IMR-90 (cell line): Measurements from ENCODE around the gene LDLRAD4. TPM values are rescaled to one million over a fixed set of nuclear protein-coding genes. Genes with fewer than 3 reads are reported as not detected.

Experiments
- ATAC-seq: fragments of 200-7000 bp; cut with Tn5 transposase; 2 replicates; pipeline ENCODE4 v1.9.1; 2020; ENCODE audit warnings: low read depth, mild to moderate bottlenecking, moderate library complexity
- BruUV-seq: library from RNA; stranded (reverse); fragments of 400-500 nt; replicated peaks from 2 replicates; lab custom pipeline; 2021; lab: Mats Ljungman, UMichigan
- CTCF ChIA-PET: fragments of 300-600 bp; formaldehyde crosslinking; extraction: SDS; loops from one replicate; lab custom pipeline; 2021; ENCODE audit warnings: antibody characterized with exemption; lab: Yijun Ruan, JAX
- POLR2A ChIA-PET: fragments of 300-600 bp; sonication (Branson Sonifier 250); formaldehyde crosslinking; loops from one replicate; lab custom pipeline; 2022; ENCODE audit warnings: antibody characterized with exemption; ENCODE audit not compliant: unreplicated experiment; lab: Charles Lee
- DNase-seq: peaks from one replicate; pipeline ENCODE4 v3.0.0; 2013
- H2AFZ ChIP-seq: replicated peaks from 2 replicates; pipeline ENCODE3; 2013; ENCODE audit warnings: low read length, mild to moderate bottlenecking; ENCODE audit not compliant: poor library complexity
- H2AK5ac ChIP-seq: 2 replicates; pipeline ENCODE4 v1.6.1; 2013; ENCODE audit warnings: low read depth, low read length, inconsistent platforms
- H2AK9ac ChIP-seq: replicated peaks from 2 replicates; pipeline ENCODE3; 2013; ENCODE audit warnings: mild to moderate bottlenecking, low read depth, low read length, moderate library complexity; ENCODE audit not compliant: poor library complexity
- H2BK120ac ChIP-seq: 2 replicates; pipeline ENCODE4 v1.6.1; 2013; ENCODE audit warnings: low read depth, low read length, inconsistent platforms
- H2BK15ac ChIP-seq: 3 replicates; pipeline ENCODE4 v1.6.1; 2013; ENCODE audit warnings: low read depth, low read length, inconsistent platforms
- H2BK20ac ChIP-seq: 2 replicates; pipeline ENCODE4 v1.6.1; 2013; ENCODE audit warnings: low read depth, mild to moderate bottlenecking, inconsistent platforms, low read length, moderate library complexity
- H2BK5ac ChIP-seq: 2 replicates; pipeline ENCODE4 v1.6.1; 2013; ENCODE audit warnings: mild to moderate bottlenecking, low read depth, low read length, inconsistent platforms; ENCODE audit not compliant: poor library complexity, severe bottlenecking
- H3K14ac ChIP-seq: replicated peaks from 2 replicates; pipeline ENCODE4 v1.6.1; 2013; ENCODE audit warnings: low read depth, low read length, inconsistent platforms
- H3K18ac ChIP-seq: 2 replicates; pipeline ENCODE4 v1.6.1; 2013; ENCODE audit warnings: low read depth, low read length, control low read depth
- H3K23ac ChIP-seq: 2 replicates; pipeline ENCODE4 v1.6.1; 2013; ENCODE audit warnings: low read depth, low read length, inconsistent platforms
- H3K27ac ChIP-seq: 2 replicates; pipeline ENCODE4 v1.5.1; 2013; ENCODE audit warnings: mild to moderate bottlenecking, control low read depth, low read length; ENCODE audit not compliant: insufficient read depth
- H3K27me3 ChIP-seq: 2 replicates; pipeline ENCODE4 v1.6.1; 2013; ENCODE audit warnings: low read length; ENCODE audit not compliant: control insufficient read depth, insufficient read depth
- H3K36me3 ChIP-seq: 2 replicates; pipeline ENCODE4 v1.6.1; 2013; ENCODE audit warnings: low read length, mixed read lengths; ENCODE audit not compliant: control insufficient read depth, insufficient read depth
- H3K4ac ChIP-seq: 2 replicates; pipeline ENCODE4 v1.6.1; 2013; ENCODE audit warnings: low read depth, low read length, inconsistent platforms
- H3K4me1 ChIP-seq: 2 replicates; pipeline ENCODE4 v1.6.1; 2013; ENCODE audit warnings: low read length, mixed read lengths; ENCODE audit not compliant: control insufficient read depth, insufficient read depth
- H3K4me2 ChIP-seq: 2 replicates; pipeline ENCODE4 v1.6.1; 2013; ENCODE audit warnings: low read depth, mild to moderate bottlenecking, control low read depth, low read length, moderate library complexity
- H3K4me3 ChIP-seq: 2 replicates; pipeline ENCODE4 v1.5.1; 2013; ENCODE audit warnings: low read depth, mild to moderate bottlenecking, control low read depth, low read length, moderate library complexity; ENCODE audit not compliant: insufficient read depth
- H3K56ac ChIP-seq: 2 replicates; pipeline ENCODE4 v1.6.1; 2013; ENCODE audit warnings: low read length, inconsistent platforms; ENCODE audit not compliant: insufficient read depth; ENCODE audit errors: extremely low read depth
- H3K79me1 ChIP-seq, 2 experiments: 2 replicates each; pipeline ENCODE4 v1.6.1; 2013; ENCODE audit warnings: low read length in 2 of 2, inconsistent platforms in 1 of 2, low read depth in 1 of 2
- H3K9ac ChIP-seq: 2 replicates; pipeline ENCODE4 v1.6.1; 2013; ENCODE audit warnings: low read depth, low read length, control low read depth
- H3K9me1 ChIP-seq: 2 replicates; pipeline ENCODE4 v1.6.1; 2013; ENCODE audit warnings: low read length, inconsistent platforms; ENCODE audit not compliant: insufficient read depth
- H3K9me3 ChIP-seq: 2 replicates; pipeline ENCODE4 v1.6.1; 2013; ENCODE audit warnings: low read length; ENCODE audit not compliant: control insufficient read depth, insufficient read depth
- H4K20me1 ChIP-seq: 2 replicates; pipeline ENCODE4 v1.6.1; 2013; ENCODE audit warnings: low read length, inconsistent platforms; ENCODE audit not compliant: insufficient read depth
- H4K5ac ChIP-seq: 2 replicates; pipeline ENCODE4 v1.6.1; 2013; ENCODE audit warnings: mild to moderate bottlenecking, low read depth, low read length, control low read depth
- H4K8ac ChIP-seq, 2 experiments: 2 replicates each; pipeline ENCODE4 v1.6.1; 2013; ENCODE audit warnings: low read depth in 2 of 2, low read length in 2 of 2, control low read depth in 1 of 2, inconsistent platforms in 1 of 2
- H4K91ac ChIP-seq: 2 replicates; pipeline ENCODE4 v1.6.1; 2013; ENCODE audit warnings: low read depth, low read length, inconsistent platforms; ENCODE audit not compliant: insufficient read depth
- CEBPB ChIP-seq: IDR thresholded peaks from 2 replicates; pipeline ENCODE4 v1.6.1; 2012; ENCODE audit warnings: low read depth, low read length, improper control_type of control experiment
- CHD1 ChIP-seq: IDR thresholded peaks from 2 replicates; pipeline ENCODE4 v1.6.1; 2012; ENCODE audit warnings: low read depth, low read length, improper control_type of control experiment
- FOS ChIP-seq: fragments of 150-350 bp; IDR thresholded peaks from 2 replicates; pipeline ENCODE4 v1.6.1; 2016; ENCODE audit warnings: low read depth, low read length
- MAFK ChIP-seq: IDR thresholded peaks from 2 replicates; pipeline ENCODE4 v1.6.1; 2012; ENCODE audit warnings: low read depth, low read length, improper control_type of control experiment
- MAZ ChIP-seq: IDR thresholded peaks from 2 replicates; pipeline ENCODE4 v1.6.1; 2012; ENCODE audit warnings: low read depth, mild to moderate bottlenecking, low read length, improper control_type of control experiment, moderate library complexity, borderline replicate concordance
- NFE2L2 ChIP-seq: fragments of 150-350 bp; IDR thresholded peaks from 2 replicates; pipeline ENCODE4 v1.6.1; 2016; ENCODE audit warnings: low read depth, mild to moderate bottlenecking, low read length
- RAD21 ChIP-seq: IDR thresholded peaks from 2 replicates; pipeline ENCODE4 v1.6.1; 2012; ENCODE audit warnings: low read length, improper control_type of control experiment
- RCOR1 ChIP-seq: IDR thresholded peaks from 2 replicates; pipeline ENCODE4 v1.6.1; 2012; ENCODE audit warnings: mild to moderate bottlenecking, low read length, improper control_type of control experiment; ENCODE audit not compliant: insufficient replicate concordance
- WGBS, 2 experiments: methylation state at CpG; one replicate each; pipeline versions ENCODE4 v1.1.5 to v1.1.7; 2013; ENCODE audit warnings: missing lambda C conversion rate in 2 of 2; ENCODE audit not compliant: insufficient read length in 1 of 2; ENCODE audit errors: extremely low coverage in 2 of 2; 5-methylcytosine and 5-hydroxymethylcytosine counted together
- dilution Hi-C: fragments of 300-500 bp; cut with HindIII; formaldehyde crosslinking; loops from one replicate; pipeline ENCODE4 v1.14.3; 2018; ENCODE audit warnings: low sequenced_read_pairs; ENCODE audit not compliant: unreplicated experiment
- in situ Hi-C: fragments of 300-500 bp; cut with MboI; formaldehyde crosslinking; loops from 3 replicates; pipeline ENCODE4 v1.14.3; 2019; ENCODE audit warnings: low sequenced_read_pairs, inconsistent platforms, mixed read lengths
- intact Hi-C: fragments of 100-400 bp; cut with micrococcal nuclease; formaldehyde crosslinking; loops from 2 replicates; pipeline ENCODE4 v1.10.0; 2022
- polyA plus RNA-seq, 3 experiments: library from polyadenylated mRNA; depleted of rRNA; stranded (reverse); fragments of >200 nt; gene quantifications; 2 replicates each; pipeline ENCODE4 v1.2.3, GENCODE V29; 2012; ENCODE audit warnings: low replicate concordance in 1 of 3
- total RNA-seq: library from RNA; depleted of rRNA; stranded (reverse); fragments of >200 nt; gene quantifications from 2 replicates; pipeline ENCODE4 v1.2.3, GENCODE V29; 2012
- TF ChIP-seq, protein P1 (sequence below): fragments of 150-350 bp; IDR thresholded peaks from 2 replicates; pipeline ENCODE4 v1.6.1; 2016; ENCODE audit warnings: low read depth, mild to moderate bottlenecking, low read length, moderate library complexity, borderline replicate concordance
- TF ChIP-seq, protein P2 (sequence below): fragments of 150-350 bp; IDR thresholded peaks from 2 replicates; pipeline ENCODE4 v1.6.1; 2017; ENCODE audit warnings: mild to moderate bottlenecking, antibody characterized with exemption, low read length, low read depth
- TF ChIP-seq, protein P3 (sequence below): conservative IDR thresholded peaks from 2 replicates; pipeline ENCODE4 v1.5.1; 2012; ENCODE audit warnings: mild to moderate bottlenecking, low read depth, low read length, improper control_type of control experiment

LDLRAD4 gene
- total and polyA plus RNA-seq, 2 of the 4 experiments (the other 2 are of a cell fraction), result not detected

DNA sequence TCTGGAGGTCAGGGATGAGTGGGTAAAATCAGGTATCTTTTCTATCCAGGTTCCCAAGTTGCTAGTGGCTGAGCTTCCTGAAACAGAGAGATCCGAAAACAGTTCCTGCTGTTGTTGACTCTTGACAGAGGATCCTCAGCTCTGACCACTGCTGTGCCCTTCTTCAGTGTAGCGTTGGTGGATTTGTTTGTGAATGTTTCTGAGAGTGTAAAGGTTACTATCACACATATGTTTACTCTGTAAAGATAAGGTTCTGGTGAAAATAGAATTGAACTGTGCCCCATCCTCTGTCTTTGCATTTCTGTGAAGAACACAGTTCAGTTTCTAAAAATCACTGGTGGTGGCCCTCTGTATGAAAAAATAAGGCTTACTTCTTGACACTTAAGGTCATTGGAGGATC lies 119.8 kb downstream of the LDLRAD4 start:
- in situ Hi-C loops, result no loop called here
- no peak overlapping the region for H3K4me2 ChIP-seq
- CTCF ChIA-PET, result no interaction called here

More for the DNA sequence above, 119.8 kb downstream of the LDLRAD4 start:
- Histone ChIP-seq H3K79me1 (no peaks in the 10 kb centered on the region), H2BK15ac (no peak overlapping the region), H3K4me1 (no peaks in the 10 kb centered on the region), H3K18ac (no peak overlapping the region), H4K5ac (no peak overlapping the region), H3K56ac (no peak overlapping the region), H3K27me3 (no peaks in the 10 kb centered on the region), H2BK5ac (no peak overlapping the region), H3K36me3 (no peaks in the 10 kb centered on the region), H2AK9ac (no peak overlapping the region), H2AK5ac (no peak overlapping the region), H4K91ac (no peak overlapping the region), H4K20me1 (no peaks in the 10 kb centered on the region), H2AFZ (no peak overlapping the region), H3K23ac (no peak overlapping the region), H3K4me3 (no peak overlapping the region), H3K27ac (no peak overlapping the region), H3K14ac (no peak overlapping the region), H3K9me1 (no peaks in the 10 kb centered on the region), H3K4ac (no peak overlapping the region), H2BK120ac (no peak overlapping the region), H4K8ac (no peak overlapping the region), H3K9ac (no peak overlapping the region), H2BK20ac (no peak overlapping the region), H3K9me3 (no peaks in the 10 kb centered on the region)
- POLR2A ChIA-PET, result interaction anchor here (1.1 kb wide), 1 partner anchor 8 kb away, joined by 7 read pairs; no protein-coding TSS in a partner anchor
- BruUV-seq, result no TSS peak
- no peak for TF ChIP-seq MAZ
- TF ChIP-seq, protein P1, sequence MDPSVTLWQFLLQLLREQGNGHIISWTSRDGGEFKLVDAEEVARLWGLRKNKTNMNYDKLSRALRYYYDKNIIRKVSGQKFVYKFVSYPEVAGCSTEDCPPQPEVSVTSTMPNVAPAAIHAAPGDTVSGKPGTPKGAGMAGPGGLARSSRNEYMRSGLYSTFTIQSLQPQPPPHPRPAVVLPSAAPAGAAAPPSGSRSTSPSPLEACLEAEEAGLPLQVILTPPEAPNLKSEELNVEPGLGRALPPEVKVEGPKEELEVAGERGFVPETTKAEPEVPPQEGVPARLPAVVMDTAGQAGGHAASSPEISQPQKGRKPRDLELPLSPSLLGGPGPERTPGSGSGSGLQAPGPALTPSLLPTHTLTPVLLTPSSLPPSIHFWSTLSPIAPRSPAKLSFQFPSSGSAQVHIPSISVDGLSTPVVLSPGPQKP, result no peak
- TF ChIP-seq CEBPB, result no peak
- TF ChIP-seq, protein P2, sequence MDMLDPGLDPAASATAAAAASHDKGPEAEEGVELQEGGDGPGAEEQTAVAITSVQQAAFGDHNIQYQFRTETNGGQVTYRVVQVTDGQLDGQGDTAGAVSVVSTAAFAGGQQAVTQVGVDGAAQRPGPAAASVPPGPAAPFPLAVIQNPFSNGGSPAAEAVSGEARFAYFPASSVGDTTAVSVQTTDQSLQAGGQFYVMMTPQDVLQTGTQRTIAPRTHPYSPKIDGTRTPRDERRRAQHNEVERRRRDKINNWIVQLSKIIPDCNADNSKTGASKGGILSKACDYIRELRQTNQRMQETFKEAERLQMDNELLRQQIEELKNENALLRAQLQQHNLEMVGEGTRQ, result no peak
- TF ChIP-seq RAD21, result no peak
- TF ChIP-seq, protein P3, sequence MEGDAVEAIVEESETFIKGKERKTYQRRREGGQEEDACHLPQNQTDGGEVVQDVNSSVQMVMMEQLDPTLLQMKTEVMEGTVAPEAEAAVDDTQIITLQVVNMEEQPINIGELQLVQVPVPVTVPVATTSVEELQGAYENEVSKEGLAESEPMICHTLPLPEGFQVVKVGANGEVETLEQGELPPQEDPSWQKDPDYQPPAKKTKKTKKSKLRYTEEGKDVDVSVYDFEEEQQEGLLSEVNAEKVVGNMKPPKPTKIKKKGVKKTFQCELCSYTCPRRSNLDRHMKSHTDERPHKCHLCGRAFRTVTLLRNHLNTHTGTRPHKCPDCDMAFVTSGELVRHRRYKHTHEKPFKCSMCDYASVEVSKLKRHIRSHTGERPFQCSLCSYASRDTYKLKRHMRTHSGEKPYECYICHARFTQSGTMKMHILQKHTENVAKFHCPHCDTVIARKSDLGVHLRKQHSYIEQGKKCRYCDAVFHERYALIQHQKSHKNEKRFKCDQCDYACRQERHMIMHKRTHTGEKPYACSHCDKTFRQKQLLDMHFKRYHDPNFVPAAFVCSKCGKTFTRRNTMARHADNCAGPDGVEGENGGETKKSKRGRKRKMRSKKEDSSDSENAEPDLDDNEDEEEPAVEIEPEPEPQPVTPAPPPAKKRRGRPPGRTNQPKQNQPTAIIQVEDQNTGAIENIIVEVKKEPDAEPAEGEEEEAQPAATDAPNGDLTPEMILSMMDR, result no peak
- no peak for TF ChIP-seq MAFK
- TF ChIP-seq FOS, result no peak
- no peak for TF ChIP-seq RCOR1
- no peak for TF ChIP-seq NFE2L2
- TF ChIP-seq CHD1, result no peak
- ATAC-seq (no peak), DNase-seq (no peak)
- no CpG with 5 or more reads among the region's 2 CpGs for WGBS, 2 experiments
- dilution Hi-C loops (no loop called here), intact Hi-C loops (no loop called here)
